CD14-positive monocyte (primary cell): ENCODE measurements around the gene KIAA0513. TPM values are rescaled to one million over a fixed set of nuclear protein-coding genes. Genes with fewer than 3 reads are reported as not detected.

ENCODE experiments used
- DNase-seq, 3 donors: peaks; one replicate each; pipeline ENCODE4 v3.0.0-alpha.2; 2011 to 2022
- H2AFZ ChIP-seq: 2 replicates; pipeline ENCODE4 v1.6.0; 2012; ENCODE audit warnings: mild to moderate bottlenecking, low read depth, low read length, inconsistent platforms; ENCODE audit not compliant: insufficient read depth, poor library complexity, severe bottlenecking
- H3K27ac ChIP-seq, 2 donors: 1 replicate in 1 of 2; 2 replicates in 1 of 2; pipeline ENCODE4 v1.5.1; 2012 to 2013; ENCODE audit warnings: low read length in 2 of 2, control low read depth in 1 of 2, inconsistent platforms in 1 of 2, low read depth in 1 of 2, mild to moderate bottlenecking in 1 of 2
- H3K27me3 ChIP-seq, 2 donors: one replicate each; pipeline versions ENCODE4 v1.6.0 to v1.6.1; 2011 to 2013; ENCODE audit warnings: low read length in 2 of 2; ENCODE audit not compliant: control insufficient read depth in 2 of 2, insufficient read depth in 2 of 2
- H3K36me3 ChIP-seq, 2 donors: replicated peaks in 1 of 2; 1 replicate in 1 of 2; 2 replicates in 1 of 2; pipeline versions ENCODE4 v1.5.1 to v1.6.1; 2012 to 2013; ENCODE audit warnings: low read length in 2 of 2, control low read depth in 1 of 2, inconsistent platforms in 1 of 2, mild to moderate bottlenecking in 1 of 2; ENCODE audit not compliant: insufficient read depth in 2 of 2, control insufficient read depth in 1 of 2
- H3K4me1 ChIP-seq, 2 donors: 1 replicate in 1 of 2; 2 replicates in 1 of 2; pipeline versions ENCODE4 v1.5.1 to v1.6.1; 2012 to 2013; ENCODE audit warnings: low read length in 2 of 2, control low read depth in 1 of 2, inconsistent platforms in 1 of 2, mild to moderate bottlenecking in 1 of 2, moderate library complexity in 1 of 2; ENCODE audit not compliant: insufficient read depth in 2 of 2, control insufficient read depth in 1 of 2
- H3K4me2 ChIP-seq: replicated peaks from 2 replicates; pipeline ENCODE3; 2012; ENCODE audit warnings: low read length, moderate library complexity, mild to moderate bottlenecking; ENCODE audit not compliant: poor library complexity, severe bottlenecking; ENCODE audit errors: extremely low read depth
- H3K4me3 ChIP-seq, 3 experiments: fragments of 200-600 bp in 1 of 3; sonication (generic) in 1 of 3; replicated peaks in 1 of 3; 1 replicate in 2 of 3; 2 replicates in 1 of 3; pipeline ENCODE4 v1.5.1; 2011 to 2013; ENCODE audit warnings: low read length in 3 of 3, mild to moderate bottlenecking in 3 of 3, control low read depth in 2 of 3, low read depth in 2 of 3, inconsistent platforms in 1 of 3, moderate library complexity in 1 of 3
- H3K79me2 ChIP-seq: 2 replicates; pipeline ENCODE4 v1.6.0; 2012; ENCODE audit warnings: mild to moderate bottlenecking, control low read depth, inconsistent platforms, low read length, moderate library complexity; ENCODE audit not compliant: insufficient read depth
- H3K9ac ChIP-seq: 2 replicates; pipeline ENCODE4 v1.6.0; 2017; ENCODE audit warnings: low read length, mild to moderate bottlenecking; ENCODE audit not compliant: insufficient read depth, poor library complexity, severe bottlenecking
- H3K9me3 ChIP-seq, 2 donors: replicated peaks in 1 of 2; 1 replicate in 1 of 2; 2 replicates in 1 of 2; pipeline versions ENCODE4 v1.5.1 to v1.6.1; 2012 to 2013; ENCODE audit warnings: low read length in 2 of 2, control low read depth in 1 of 2; ENCODE audit not compliant: control insufficient read depth in 1 of 2, insufficient read depth in 1 of 2
- H4K20me1 ChIP-seq: 2 replicates; pipeline ENCODE4 v1.6.0; 2012; ENCODE audit warnings: mild to moderate bottlenecking, low read length, control low read depth, moderate library complexity; ENCODE audit not compliant: insufficient read depth
- H3K27ac Mint-ChIP-seq, 7 donors: one replicate each; pipeline ENCODE4 v1.8.0; 2020; ENCODE audit warnings: mild to moderate bottlenecking in 7 of 7, mixed read lengths in 7 of 7, moderate library complexity in 6 of 7, inconsistent platforms in 2 of 7
- H3K27me3 Mint-ChIP-seq, 3 donors: one replicate each; pipeline ENCODE4 v1.8.0; 2021 to 2022; ENCODE audit warnings: low read depth in 3 of 3, mild to moderate bottlenecking in 3 of 3, mixed read lengths in 3 of 3, moderate library complexity in 3 of 3, inconsistent platforms in 1 of 3
- H3K36me3 Mint-ChIP-seq, 2 donors: one replicate each; pipeline ENCODE4 v1.8.0; 2020; ENCODE audit warnings: mixed read lengths in 2 of 2, inconsistent platforms in 1 of 2, mild to moderate bottlenecking in 1 of 2
- H3K4me1 Mint-ChIP-seq: one replicate; pipeline ENCODE4 v1.8.0; 2020; ENCODE audit warnings: mild to moderate bottlenecking, mixed read lengths
- H3K4me3 Mint-ChIP-seq, 2 donors: one replicate each; pipeline ENCODE4 v1.8.0; 2020; ENCODE audit warnings: mild to moderate bottlenecking in 2 of 2, mixed read lengths in 2 of 2, moderate library complexity in 1 of 2
- H3K9me3 Mint-ChIP-seq, 7 donors: one replicate each; pipeline ENCODE4 v1.8.0; 2020 to 2022; ENCODE audit warnings: mixed read lengths in 7 of 7, mild to moderate bottlenecking in 6 of 7, moderate library complexity in 6 of 7, inconsistent platforms in 2 of 7
- CTCF ChIP-seq: fragments of 200-600 bp; IDR thresholded peaks from one replicate; pipeline ENCODE4 v1.8.0; 2022; ENCODE audit warnings: antibody characterized with exemption, mild to moderate bottlenecking
- WGBS: methylation state at CpG from one replicate; pipeline ENCODE4 v1.1.5; 2013; ENCODE audit warnings: missing lambda C conversion rate; ENCODE audit not compliant: insufficient coverage; 5-methylcytosine and 5-hydroxymethylcytosine counted together
- intact Hi-C, 2 donors: fragments of 100-400 bp; cut with micrococcal nuclease; formaldehyde crosslinking; loops; one replicate each; pipeline versions ENCODE4 v1.15.0 to v1.15.1; 2023
- polyA plus RNA-seq, 3 donors: library from polyadenylated mRNA; depleted of rRNA in 1 of 3; unstranded in 2 of 3; stranded (reverse) in 1 of 3; fragments of 300-500 nt in 2 of 3; fragments of >200 nt in 1 of 3; fragmentation: Illumina TruSeq in 2 of 3; gene quantifications; 1 replicate in 2 of 3; 2 replicates in 1 of 3; pipeline ENCODE4 v1.2.3, GENCODE V29; 2012 to 2021

Gene KIAA0513
- polyA plus RNA-seq, 3 donors = 21.4 to 77.5 (median 32.7) TPM

GRCh38 chr16:85090181-85090580 lies 62.6 kb downstream of the KIAA0513 start:
- Histone ChIP-seq H3K27me3 (no peaks in the 10 kb centered on the region), H3K4me1 (peaks cover 18 to 37% of the 10 kb centered on the region in 2 donors), H3K79me2 (no peaks in the 10 kb centered on the region), H3K36me3 (peaks cover 53 to 60% of the 10 kb centered on the region in 2 donors), H3K9ac (no peak overlapping the region), H3K4me3 (no peak overlapping the region), H3K4me2 (no peak overlapping the region), H3K9me3 (no peaks in the 10 kb centered on the region), H3K27ac (no peak overlapping the region), H2AFZ (no peak overlapping the region), H4K20me1 (peaks cover 81% of the 10 kb centered on the region)
- H3K36me3 Mint-ChIP-seq = peaks cover 50 to 56% of the 10 kb centered on the region in 2 donors
- no peak overlapping the region for H3K4me3 Mint-ChIP-seq
- no peaks in the 10 kb centered on the region for H3K9me3 Mint-ChIP-seq
- intact Hi-C loops = no loop called here
- TF ChIP-seq CTCF = no peak
- no peak for DNase-seq
- H3K27ac Mint-ChIP-seq = peak overlapping the region in 3 of 7 donors; percentile 25 to 62 (median 30)
- 96% methylated on average over 9 of the region's 13 CpGs for WGBS
- peaks cover 0 to 7% (median 1%) of the 10 kb centered on the region in 3 donors for H3K27me3 Mint-ChIP-seq
- peaks cover 36% of the 10 kb centered on the region for H3K4me1 Mint-ChIP-seq

DNA sequence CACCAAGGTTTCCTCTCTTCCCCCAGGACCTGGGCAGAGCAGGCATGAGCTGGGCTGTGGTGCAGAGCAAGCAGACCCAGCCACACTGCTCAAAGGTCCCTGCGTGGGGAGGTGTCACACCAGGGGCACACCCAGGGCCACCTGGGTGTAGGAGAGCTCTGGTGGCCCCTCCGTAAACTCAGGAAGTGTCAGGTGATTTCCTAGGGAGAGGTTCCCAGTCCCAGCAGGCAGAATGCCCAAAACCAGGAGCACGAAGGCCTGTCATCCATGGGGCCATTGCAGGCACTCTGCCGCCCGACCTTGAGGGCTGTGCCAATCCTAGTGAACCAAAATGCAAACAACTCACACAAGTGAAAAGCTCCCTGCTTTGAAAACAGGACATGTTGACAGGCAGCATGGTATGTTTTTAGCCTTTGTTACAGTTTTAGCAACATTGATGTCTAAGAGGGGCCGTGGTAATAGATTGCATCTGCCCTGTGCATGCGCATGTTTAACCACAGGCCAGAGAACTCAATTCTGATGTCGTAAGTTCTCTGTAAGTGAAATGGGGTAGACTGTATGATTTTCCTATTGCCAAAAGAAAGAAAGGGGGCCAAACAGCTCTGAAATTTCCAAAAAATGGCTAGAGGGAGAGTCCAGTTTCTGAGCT lies 63.4 kb downstream of the KIAA0513 start:
- Histone ChIP-seq H3K9ac (peak overlapping the region; percentile 10), H3K27ac (peak overlapping the region in 1 of 2 donors; percentile 28), H3K36me3 (peaks cover 45 to 52% of the 10 kb centered on the region in 2 donors), H3K79me2 (no peaks in the 10 kb centered on the region), H2AFZ (no peak overlapping the region), H3K9me3 (no peaks in the 10 kb centered on the region), H3K27me3 (no peaks in the 10 kb centered on the region), H4K20me1 (peaks cover 80% of the 10 kb centered on the region), H3K4me1 (peaks cover 18 to 37% of the 10 kb centered on the region in 2 donors), H3K4me2 (no peak overlapping the region), H3K4me3 (no peak overlapping the region)
- no peaks in the 10 kb centered on the region for H3K9me3 Mint-ChIP-seq
- H3K4me3 Mint-ChIP-seq = no peak overlapping the region
- H3K27ac Mint-ChIP-seq = peak overlapping the region in 3 of 7 donors; percentile 12 to 38 (median 25)
- WGBS = 20% methylated on average over 5 of the region's 8 CpGs
- peaks cover 2 to 7% (median 4%) of the 10 kb centered on the region in 3 donors for H3K27me3 Mint-ChIP-seq
- intact Hi-C loops = no loop called here
- no peak for DNase-seq
- peaks cover 43 to 48% of the 10 kb centered on the region in 2 donors for H3K36me3 Mint-ChIP-seq
- H3K4me1 Mint-ChIP-seq = peaks cover 36% of the 10 kb centered on the region
- no peak for TF ChIP-seq CTCF
